Activated naive CD8-positive, alpha-beta T cell (primary cell): ENCODE results near the gene MTRR.

Source experiments
- H3K27ac Mint-ChIP-seq: one replicate; pipeline ENCODE4 v1.8.0; 2021; ENCODE audit warnings: mixed read lengths
- H3K27me3 Mint-ChIP-seq: one replicate; pipeline ENCODE4 v1.8.0; 2021; ENCODE audit warnings: mixed read lengths
- H3K36me3 Mint-ChIP-seq: one replicate; pipeline ENCODE4 v1.8.0; 2021; ENCODE audit warnings: mixed read lengths
- H3K4me1 Mint-ChIP-seq: one replicate; pipeline ENCODE4 v1.8.0; 2021; ENCODE audit warnings: low read depth, mixed read lengths
- H3K4me3 Mint-ChIP-seq: one replicate; pipeline ENCODE4 v1.8.0; 2021; ENCODE audit warnings: mild to moderate bottlenecking, mixed read lengths
- H3K9me3 Mint-ChIP-seq: one replicate; pipeline ENCODE4 v1.8.0; 2021; ENCODE audit warnings: low read depth, mixed read lengths

The MTRR gene

DNA sequence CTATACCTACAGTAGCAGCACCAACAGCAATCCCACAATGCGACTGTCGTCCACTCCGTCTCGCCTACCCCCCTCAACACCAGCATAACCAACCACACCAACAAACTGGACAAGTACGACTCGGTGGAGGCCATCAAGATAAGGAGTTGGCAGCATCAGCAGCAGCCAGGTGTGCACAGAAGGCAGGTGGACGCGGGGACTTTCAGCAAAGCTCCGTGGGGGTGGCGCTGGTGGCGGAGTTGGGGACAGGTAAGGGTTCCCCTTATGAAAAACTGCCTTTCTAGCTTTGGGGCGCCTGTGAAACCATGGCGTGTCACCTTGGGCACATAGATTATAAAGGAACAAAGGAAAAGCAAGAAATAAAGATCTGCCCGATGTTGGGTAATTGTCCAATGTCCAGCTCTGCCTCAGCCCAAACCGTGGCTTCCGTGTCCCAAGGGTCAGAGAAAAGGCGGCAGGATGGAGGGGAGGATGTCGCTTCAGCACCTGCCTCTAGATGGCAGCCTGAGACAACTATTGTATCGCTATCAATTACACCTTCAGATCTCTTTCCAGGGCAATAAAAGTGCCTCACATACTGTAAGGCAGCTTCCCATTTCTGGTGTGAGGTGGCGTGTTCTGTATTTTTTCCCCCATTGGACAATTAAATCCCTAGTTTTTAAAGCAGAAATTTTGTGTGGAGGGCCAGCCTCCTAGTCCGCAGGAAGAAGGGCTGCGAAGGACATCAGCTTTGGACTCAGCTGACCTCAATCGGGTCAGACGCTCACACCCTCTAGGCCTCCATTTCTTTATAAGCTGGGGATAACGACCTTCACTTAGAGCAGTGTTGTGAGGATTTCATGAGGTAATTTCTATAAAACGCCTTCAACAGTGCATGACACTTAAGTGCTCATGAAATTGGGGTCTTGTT, 58.8 kb downstream of the MTRR start:
- Mint-ChIP-seq H3K36me3 (no peaks in the 10 kb centered on the region), H3K27me3 (peaks cover 18% of the 10 kb centered on the region), H3K4me1 (no peaks in the 10 kb centered on the region), H3K4me3 (no peak overlapping the region), H3K9me3 (no peaks in the 10 kb centered on the region), H3K27ac (no peak overlapping the region)

DNA sequence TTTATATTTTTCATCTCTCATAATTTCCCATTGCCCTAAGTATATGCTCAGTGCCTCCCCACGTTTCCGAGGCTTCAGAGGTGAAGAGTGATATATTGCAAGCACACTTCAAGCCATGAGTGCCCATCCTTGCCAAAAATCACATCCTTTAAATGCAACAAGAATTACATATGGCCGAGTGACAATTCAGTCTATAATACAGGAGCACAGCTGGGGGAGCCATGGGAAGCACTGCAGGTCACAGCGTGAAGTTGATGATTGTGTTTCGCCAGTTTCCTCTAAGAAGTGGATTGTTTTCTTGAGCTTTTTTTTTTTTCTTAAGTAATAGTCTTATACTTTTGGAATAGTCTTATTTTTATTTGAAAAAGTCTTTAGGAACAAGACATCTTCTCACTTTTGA, 61.1 kb downstream of the MTRR start:
- peaks cover 18% of the 10 kb centered on the region for H3K27me3 Mint-ChIP-seq
- H3K36me3 Mint-ChIP-seq, result no peaks in the 10 kb centered on the region
- no peak overlapping the region for H3K27ac Mint-ChIP-seq
- no peaks in the 10 kb centered on the region for H3K9me3 Mint-ChIP-seq
- H3K4me3 Mint-ChIP-seq, result no peak overlapping the region
- no peaks in the 10 kb centered on the region for H3K4me1 Mint-ChIP-seq

DNA sequence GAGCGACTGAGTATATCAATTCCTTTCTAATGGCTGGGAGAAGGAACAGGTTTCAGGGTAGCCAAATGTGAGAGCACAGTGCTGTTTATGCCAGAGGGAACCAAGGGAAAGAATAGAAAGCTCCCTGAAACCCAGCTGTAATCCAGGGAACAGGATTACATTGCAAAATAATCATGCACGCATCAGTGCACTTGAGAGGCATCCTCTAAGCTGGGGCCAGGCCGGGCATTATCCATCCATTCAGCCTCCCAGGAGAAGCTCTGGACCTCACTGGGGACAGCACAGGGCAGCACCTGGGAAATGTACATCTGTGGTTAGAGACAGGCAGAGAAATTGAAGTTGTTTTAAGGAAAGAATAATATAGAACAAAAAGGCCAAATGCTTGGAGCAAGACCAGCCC, 72.7 kb downstream of the MTRR start:
- Mint-ChIP-seq H3K27me3 (peaks cover 16% of the 10 kb centered on the region), H3K4me3 (no peak overlapping the region), H3K27ac (no peak overlapping the region), H3K9me3 (no peaks in the 10 kb centered on the region), H3K4me1 (no peaks in the 10 kb centered on the region), H3K36me3 (no peaks in the 10 kb centered on the region)

DNA sequence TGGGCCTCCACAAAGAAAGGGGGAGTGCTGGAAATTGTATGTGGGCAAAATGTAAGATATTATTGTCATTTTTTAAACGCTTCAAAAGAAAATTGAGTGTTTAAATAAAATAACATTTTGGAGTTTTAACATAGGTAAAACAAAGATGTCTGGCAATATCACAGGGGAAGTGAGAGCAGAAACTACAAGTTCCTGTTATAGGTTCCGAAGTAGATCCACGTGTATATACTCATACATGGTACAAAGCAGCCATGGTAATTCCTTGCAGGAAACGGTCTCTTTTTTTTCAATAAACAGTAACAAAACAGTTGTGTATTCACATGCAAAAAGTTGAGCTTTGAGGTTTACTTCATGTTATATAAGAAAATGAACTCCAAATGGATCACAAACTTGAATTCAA, 78.4 kb downstream of the MTRR start:
- no peak overlapping the region for H3K27ac Mint-ChIP-seq
- H3K36me3 Mint-ChIP-seq, result no peaks in the 10 kb centered on the region

More for the DNA sequence above, 78.4 kb downstream of the MTRR start:
- H3K27me3 Mint-ChIP-seq, result peaks cover 16% of the 10 kb centered on the region
- no peaks in the 10 kb centered on the region for H3K9me3 Mint-ChIP-seq
- H3K4me1 Mint-ChIP-seq, result no peaks in the 10 kb centered on the region
- no peak overlapping the region for H3K4me3 Mint-ChIP-seq
